ENCODE data around the gene EFNB3. TPM values are rescaled to one million over a fixed set of nuclear protein-coding genes. Genes with fewer than 3 reads are reported as not detected.

The EFNB3 gene
- total and polyA plus RNA-seq, 10 of the 15 experiments (the other 5 are each of a cell fraction or from before 2014, with no cell fraction given) = 0.01 to 0.13 (median 0.04) TPM; not detected in 5

GRCh38 chr17:7707858-7708750 is 3.1 kb downstream of the EFNB3 start (continued):
- TF ChIP-seq MEF2B (IDR thresholded peaks at IDR 0.05; ENCODE audit: partially characterized antibody, poor library complexity, severe bottlenecking) (no peak), PBX3 (IDR thresholded peaks at IDR 0.05; ENCODE audit: insufficient replicate concordance, low read depth, low read length) (no peak), CBFB (IDR thresholded peaks at IDR 0.05; ENCODE audit: low read depth) (no peak), ZBED1 (IDR thresholded peaks at IDR 0.05; ENCODE audit: borderline replicate concordance) (no peak), RELB (IDR thresholded peaks at IDR 0.05; ENCODE audit: low read depth) (no peak), BCLAF1 (IDR thresholded peaks at IDR 0.05) (no peak), SMARCA5 (IDR thresholded peaks at IDR 0.05) (no peak), RUNX3 (IDR thresholded peaks at IDR 0.05; ENCODE audit: low read length) (no peak), RB1 (IDR thresholded peaks at IDR 0.05; ENCODE audit: borderline replicate concordance) (no peak)
